GM18520 (cell line): ENCODE results near the gene REV1.
"Not testable (repeated sequence)": the region's sequence is repeated elsewhere in the genome, so short reads cannot be mapped to it uniquely, and the experiment has no call there.

ENCODE experiments used
- ATAC-seq: cut with Tn5 transposase; IDR thresholded peaks from one replicate; pipeline ENCODE4 v1.9.1; 2021; ENCODE audit not compliant: unreplicated experiment

The REV1 gene

GRCh38 chr2:99365661-99366060 is 124.2 kb downstream of the REV1 start:
- no peak for ATAC-seq

GRCh38 chr2:99356853-99357252 is 133.0 kb downstream of the REV1 start:
- no peak for ATAC-seq

GRCh38 chr2:99354825-99355224 is 135.0 kb downstream of the REV1 start:
- not testable (repeated sequence) for ATAC-seq

GRCh38 chr2:99354070-99354469 is 135.7 kb downstream of the REV1 start:
- no peak for ATAC-seq
